Mesendoderm (in vitro differentiated cells): ENCODE results near the gene NUDT6.

Experiments
- DNase-seq: peaks from one replicate; pipeline ENCODE4 v3.0.0; 2013
- H2AK5ac ChIP-seq: 2 replicates; pipeline ENCODE4 v1.6.1; 2013; ENCODE audit warnings: low read length, inconsistent platforms
- H2BK120ac ChIP-seq: 2 replicates; pipeline ENCODE4 v1.6.1; 2013; ENCODE audit warnings: low read depth, mild to moderate bottlenecking, low read length, moderate library complexity, mixed read lengths
- H2BK15ac ChIP-seq: replicated peaks from 2 replicates; pipeline ENCODE4 v1.6.1; 2013; ENCODE audit warnings: low read depth, mild to moderate bottlenecking, moderate library complexity
- H2BK5ac ChIP-seq: 2 replicates; pipeline ENCODE4 v1.6.1; 2013; ENCODE audit warnings: low read length, inconsistent platforms
- H3K18ac ChIP-seq: 2 replicates; pipeline ENCODE4 v1.6.1; 2013; ENCODE audit warnings: mild to moderate bottlenecking, low read length, mixed read lengths
- H3K23ac ChIP-seq: one replicate; pipeline ENCODE4 v1.6.1; 2013; ENCODE audit warnings: low read length
- H3K27ac ChIP-seq: 2 replicates; pipeline ENCODE4 v1.5.1; 2013; ENCODE audit warnings: low read depth, mild to moderate bottlenecking, inconsistent platforms, low read length, moderate library complexity
- H3K27me3 ChIP-seq: 2 replicates; pipeline ENCODE4 v1.6.1; 2013; ENCODE audit warnings: low read length, control low read depth, mild to moderate bottlenecking, inconsistent platforms; ENCODE audit not compliant: insufficient read depth, poor library complexity
- H3K36me3 ChIP-seq: 2 replicates; pipeline ENCODE4 v1.6.1; 2013; ENCODE audit warnings: low read length, inconsistent platforms; ENCODE audit not compliant: control insufficient read depth, insufficient read depth
- H3K4ac ChIP-seq: one replicate; pipeline ENCODE4 v1.6.1; 2013; ENCODE audit warnings: low read depth, mild to moderate bottlenecking, low read length, moderate library complexity
- H3K4me1 ChIP-seq: 2 replicates; pipeline ENCODE4 v1.6.1; 2013; ENCODE audit warnings: low read depth, low read length, inconsistent platforms; ENCODE audit not compliant: control insufficient read depth
- H3K4me2 ChIP-seq: 2 replicates; pipeline ENCODE4 v1.6.1; 2013; ENCODE audit warnings: low read length
- H3K4me3 ChIP-seq: 2 replicates; pipeline ENCODE4 v1.5.1; 2013; ENCODE audit warnings: mild to moderate bottlenecking, low read length
- H3K56ac ChIP-seq: one replicate; pipeline ENCODE4 v1.6.1; 2013; ENCODE audit warnings: low read length
- H3K79me1 ChIP-seq: 2 replicates; pipeline ENCODE4 v1.6.1; 2013; ENCODE audit warnings: low read length, inconsistent platforms
- H3K79me2 ChIP-seq: 2 replicates; pipeline ENCODE4 v1.6.1; 2013; ENCODE audit warnings: mild to moderate bottlenecking, low read length; ENCODE audit not compliant: control insufficient read depth, insufficient read depth
- H3K9ac ChIP-seq: 2 replicates; pipeline ENCODE4 v1.6.1; 2013; ENCODE audit warnings: low read length, inconsistent platforms
- H4K5ac ChIP-seq: one replicate; pipeline ENCODE4 v1.6.1; 2013; ENCODE audit warnings: low read length
- H4K8ac ChIP-seq: one replicate; pipeline ENCODE4 v1.6.1; 2013; ENCODE audit warnings: low read depth, mild to moderate bottlenecking, control low read depth, low read length, moderate library complexity
- WGBS: extraction: QIAGEN DNeasy Blood & Tissue Kit; methylation state at CpG from one replicate; pipeline ENCODE4 v1.1.7; 2013; ENCODE audit warnings: low lambda C conversion rate, missing lambda C conversion rate; ENCODE audit not compliant: insufficient coverage; ENCODE audit errors: extremely low coverage; 5-methylcytosine and 5-hydroxymethylcytosine counted together

The NUDT6 gene

DNA sequence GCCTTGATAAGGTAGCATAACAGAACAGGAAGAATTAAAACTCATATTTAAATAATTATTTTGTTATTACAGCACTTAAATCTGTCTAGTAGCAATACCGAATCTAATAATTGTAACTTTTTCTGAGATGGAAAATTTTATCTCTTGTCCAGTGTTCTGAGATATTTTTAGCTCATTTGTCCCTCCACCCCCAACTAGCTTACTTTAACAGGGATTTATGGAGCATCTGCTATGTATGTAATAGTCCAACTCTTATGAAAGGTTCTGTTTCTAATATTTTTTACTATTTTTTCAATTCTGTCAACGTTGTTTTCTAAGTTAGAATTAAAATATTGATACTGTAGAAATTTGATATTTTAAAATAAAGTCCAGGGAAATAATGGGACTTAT is 38.2 kb upstream of the NUDT6 start:
- H2BK120ac ChIP-seq = no peak overlapping the region
- H3K56ac ChIP-seq = no peak overlapping the region
- H3K36me3 ChIP-seq = no peaks in the 10 kb centered on the region
- no peak overlapping the region for H3K4ac ChIP-seq
- no peaks in the 10 kb centered on the region for H3K4me1 ChIP-seq
- H3K79me2 ChIP-seq = no peaks in the 10 kb centered on the region
- no peak overlapping the region for H3K4me2 ChIP-seq
- no peak overlapping the region for H3K18ac ChIP-seq
- H3K79me1 ChIP-seq = no peaks in the 10 kb centered on the region
- H2BK5ac ChIP-seq = no peak overlapping the region
- no peak overlapping the region for H3K27ac ChIP-seq
- no peak overlapping the region for H3K23ac ChIP-seq
- H2AK5ac ChIP-seq = no peak overlapping the region
- H4K8ac ChIP-seq = no peak overlapping the region
- WGBS = no CpG with 5 or more reads among the region's 2 CpGs
- no peak overlapping the region for H3K4me3 ChIP-seq
- no peak overlapping the region for H4K5ac ChIP-seq
- H3K27me3 ChIP-seq = no peaks in the 10 kb centered on the region
- H3K9ac ChIP-seq = no peak overlapping the region
- H2BK15ac ChIP-seq = no peak overlapping the region
- DNase-seq = no peak

DNA sequence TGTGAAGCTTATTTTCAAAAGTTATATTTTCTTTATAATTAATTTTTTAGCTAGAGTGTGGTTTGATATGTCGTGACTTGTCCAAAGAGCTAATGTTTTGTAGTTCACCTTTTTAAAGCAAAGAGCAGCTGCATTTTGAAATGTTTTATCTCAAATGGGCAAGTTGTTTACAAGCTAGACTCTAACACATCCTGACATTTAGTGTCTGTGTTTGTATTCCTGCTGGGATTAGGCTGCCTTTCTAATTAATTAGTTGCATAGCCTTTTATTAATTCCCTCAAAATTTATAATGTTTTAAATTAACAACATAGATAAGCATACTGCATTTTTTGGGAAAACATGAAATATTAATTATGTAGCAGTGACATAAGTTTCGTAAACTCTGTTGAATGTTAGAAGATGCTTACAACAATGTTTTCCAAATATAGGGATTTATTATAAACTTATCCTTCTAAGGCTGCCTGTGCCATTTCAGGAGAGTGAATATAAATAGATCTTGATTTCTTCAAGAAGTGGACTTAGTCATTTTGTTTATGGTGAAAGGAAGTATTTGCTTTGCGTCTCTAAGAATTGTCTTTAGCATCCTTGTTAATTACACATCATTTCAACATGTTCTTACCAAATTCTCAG is 37.7 kb upstream of the NUDT6 start:
- H3K4me2 ChIP-seq = no peak overlapping the region
- no peak overlapping the region for H3K9ac ChIP-seq
- H2BK15ac ChIP-seq = no peak overlapping the region
- no peaks in the 10 kb centered on the region for H3K27me3 ChIP-seq
- WGBS = no CpG with 5 or more reads among the region's 3 CpGs
- H2AK5ac ChIP-seq = no peak overlapping the region
- H3K4ac ChIP-seq = no peak overlapping the region
- H3K56ac ChIP-seq = no peak overlapping the region
- H3K23ac ChIP-seq = no peak overlapping the region
- no peaks in the 10 kb centered on the region for H3K4me1 ChIP-seq
- no peak overlapping the region for H3K18ac ChIP-seq
- no peak for DNase-seq
- H2BK120ac ChIP-seq = no peak overlapping the region
- no peak overlapping the region for H4K8ac ChIP-seq
- H3K36me3 ChIP-seq = no peaks in the 10 kb centered on the region
- H4K5ac ChIP-seq = no peak overlapping the region
- no peak overlapping the region for H3K4me3 ChIP-seq
- H2BK5ac ChIP-seq = no peak overlapping the region
- H3K79me1 ChIP-seq = no peaks in the 10 kb centered on the region
- H3K27ac ChIP-seq = no peak overlapping the region
- H3K79me2 ChIP-seq = no peaks in the 10 kb centered on the region

- Histone ChIP-seq H2BK120ac (no peak overlapping the region), H3K56ac (no peak overlapping the region), H3K79me2 (no peaks in the 10 kb centered on the region), H3K23ac (no peak overlapping the region), H3K4ac (no peak overlapping the region), H3K4me2 (no peak overlapping the region), H4K5ac (no peak overlapping the region), H3K27ac (no peak overlapping the region), H3K36me3 (no peaks in the 10 kb centered on the region), H4K8ac (no peak overlapping the region), H3K9ac (no peak overlapping the region), H3K27me3 (no peaks in the 10 kb centered on the region), H3K79me1 (no peaks in the 10 kb centered on the region), H2AK5ac (no peak overlapping the region), H3K4me1 (no peaks in the 10 kb centered on the region), H3K18ac (no peak overlapping the region), H2BK15ac (no peak overlapping the region), H3K4me3 (no peak overlapping the region), H2BK5ac (no peak overlapping the region)
- no peak for DNase-seq
- no CpG with 5 or more reads among the region's 3 CpGs for WGBS
Measured at GRCh38 chr4:122959441-122959840, 37.0 kb upstream of the NUDT6 start.

- H3K4me2 ChIP-seq = no peak overlapping the region
Measured at GRCh38 chr4:122958505-122958904, 36.1 kb upstream of the NUDT6 start.

GRCh38 chr4:122953924-122954323 is 31.5 kb upstream of the NUDT6 start:
- Histone ChIP-seq H2BK15ac (no peak overlapping the region), H3K27ac (no peak overlapping the region), H3K56ac (no peak overlapping the region), H3K4me3 (no peak overlapping the region), H3K27me3 (no peaks in the 10 kb centered on the region), H4K5ac (no peak overlapping the region), H2BK120ac (no peak overlapping the region), H2BK5ac (no peak overlapping the region), H3K23ac (no peak overlapping the region), H3K36me3 (peaks cover 5% of the 10 kb centered on the region), H3K18ac (no peak overlapping the region), H3K4ac (no peak overlapping the region), H4K8ac (no peak overlapping the region), H3K4me2 (no peak overlapping the region), H3K4me1 (no peaks in the 10 kb centered on the region), H2AK5ac (no peak overlapping the region), H3K79me2 (no peaks in the 10 kb centered on the region), H3K9ac (no peak overlapping the region), H3K79me1 (no peaks in the 10 kb centered on the region)
- no peak for DNase-seq
- WGBS = no CpG with 5 or more reads among the region's 3 CpGs

More at GRCh38 chr4:122958505-122958904, 36.1 kb upstream of the NUDT6 start:
- Histone ChIP-seq H3K36me3 (no peaks in the 10 kb centered on the region), H3K4me1 (no peaks in the 10 kb centered on the region), H3K56ac (no peak overlapping the region), H3K27me3 (no peaks in the 10 kb centered on the region), H3K79me1 (no peaks in the 10 kb centered on the region), H2BK15ac (no peak overlapping the region), H3K79me2 (no peaks in the 10 kb centered on the region), H4K8ac (no peak overlapping the region), H3K4me3 (no peak overlapping the region), H2BK5ac (no peak overlapping the region), H3K4ac (no peak overlapping the region), H2BK120ac (no peak overlapping the region), H3K9ac (no peak overlapping the region), H3K27ac (no peak overlapping the region), H4K5ac (no peak overlapping the region), H3K23ac (no peak overlapping the region), H2AK5ac (no peak overlapping the region), H3K18ac (no peak overlapping the region)
- no CpG with 5 or more reads among the region's 2 CpGs for WGBS
- peak; percentile 5 for DNase-seq

DNA sequence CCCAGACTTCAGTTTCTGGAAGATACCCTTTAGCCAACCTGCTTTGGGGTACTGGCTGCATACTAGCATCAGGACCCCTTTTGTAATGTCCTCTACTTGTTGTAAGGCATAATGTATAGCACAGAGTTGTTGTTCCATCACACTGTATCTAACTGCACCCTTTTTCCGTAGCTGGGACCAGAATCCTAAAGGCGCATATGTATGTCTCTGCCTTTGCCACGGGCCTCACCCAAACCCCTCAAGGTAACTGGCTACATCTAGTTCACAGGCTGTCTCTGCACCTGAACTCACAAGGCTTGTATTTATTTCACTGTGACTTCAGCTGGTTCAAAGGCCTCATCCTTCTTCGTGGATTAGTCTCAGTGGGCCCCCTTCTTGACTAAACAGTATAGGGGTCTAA is 29.6 kb upstream of the NUDT6 start:
- H3K4ac ChIP-seq = no peak overlapping the region
- H3K4me1 ChIP-seq = no peaks in the 10 kb centered on the region
- no peak for DNase-seq
- H3K36me3 ChIP-seq = peaks cover 9% of the 10 kb centered on the region
- no peak overlapping the region for H3K4me2 ChIP-seq
- no peak overlapping the region for H2AK5ac ChIP-seq
- no peaks in the 10 kb centered on the region for H3K79me1 ChIP-seq
- no peak overlapping the region for H3K27ac ChIP-seq
- whole genome bisulfite sequencing = no CpG with 5 or more reads among the region's 4 CpGs
- no peak overlapping the region for H2BK120ac ChIP-seq
- no peak overlapping the region for H3K18ac ChIP-seq
- no peak overlapping the region for H3K23ac ChIP-seq
- H3K56ac ChIP-seq = no peak overlapping the region
- no peaks in the 10 kb centered on the region for H3K79me2 ChIP-seq
- H2BK5ac ChIP-seq = no peak overlapping the region
- no peak overlapping the region for H4K8ac ChIP-seq
- H2BK15ac ChIP-seq = no peak overlapping the region
- H3K9ac ChIP-seq = no peak overlapping the region
- no peaks in the 10 kb centered on the region for H3K27me3 ChIP-seq
- H4K5ac ChIP-seq = no peak overlapping the region
- no peak overlapping the region for H3K4me3 ChIP-seq
